K562 (cell line): ENCODE measurements around the gene TAAR8. TPM values are rescaled to one million over a fixed set of nuclear protein-coding genes. Genes with fewer than 3 reads are reported as not detected.

ENCODE experiments used
- ADNP ChIP-seq: fragments of 200-800 bp; sonication (Bioruptor generic); IDR thresholded peaks from 2 replicates; pipeline ENCODE4 v1.6.1; 2016; ENCODE audit warnings: missing genetic modification characterization, missing compliant biosample characterization
- CHD7 ChIP-seq: fragments of 200-600 bp; sonication (generic); IDR thresholded peaks from one replicate; pipeline ENCODE4 v1.6.1; 2012; ENCODE audit warnings: mild to moderate bottlenecking, low read depth, low read length, inconsistent platforms
- EGR1 ChIP-seq: fragments of 450-650 bp; conservative IDR thresholded peaks from 2 replicates; pipeline ENCODE4 v1.6.1; 2017; ENCODE audit warnings: mild to moderate bottlenecking
- FOSL1 ChIP-seq: fragments of 200-800 bp; sonication (Bioruptor generic); conservative IDR thresholded peaks from 2 replicates; pipeline ENCODE4 v1.6.1; 2016; ENCODE audit warnings: missing genetic modification characterization, missing compliant biosample characterization
- GABPB2 ChIP-seq: fragments of 250-450 bp; sonication (Bioruptor Pico); conservative IDR thresholded peaks from 2 replicates; pipeline ENCODE4 v1.5.1; 2021; ENCODE audit warnings: mild to moderate bottlenecking
- ILF3 ChIP-seq: fragments of 450-650 bp; IDR thresholded peaks from 2 replicates; pipeline ENCODE4 v1.6.1; 2018; ENCODE audit warnings: antibody characterized with exemption, mild to moderate bottlenecking, moderate library complexity, borderline replicate concordance
- KAT2B ChIP-seq: IDR thresholded peaks from one replicate; pipeline ENCODE4 v1.6.1; 2012; ENCODE audit warnings: low read depth, mild to moderate bottlenecking, control low read depth, inconsistent platforms, low read length, moderate library complexity
- KLF16 ChIP-seq: IDR thresholded peaks from 2 replicates; pipeline ENCODE4 v1.6.1; 2016; ENCODE audit warnings: antibody characterized with exemption
- MAFG ChIP-seq: fragments of 450-650 bp; conservative IDR thresholded peaks from 2 replicates; pipeline ENCODE4 v1.6.1; 2016; ENCODE audit warnings: missing genetic modification characterization, missing compliant biosample characterization
- SPI1 ChIP-seq: IDR thresholded peaks from 2 replicates; pipeline ENCODE4 v1.6.1; 2011; ENCODE audit warnings: low read depth, low read length, control low read depth, borderline replicate concordance
- STAT6 ChIP-seq: sonication (generic); formaldehyde crosslinking; IDR thresholded peaks from 2 replicates; pipeline ENCODE4 v1.8.1; 2023; ENCODE audit warnings: mild to moderate bottlenecking, missing genetic modification reagents
- polyA plus RNA-seq, 8 experiments: library from polyadenylated mRNA; depleted of rRNA in 4 of 8; stranded (reverse) in 5 of 8; unstranded in 3 of 8; fragments of >200 nt; fragmentation: Nextera tagmentation in 2 of 8; fragmentation: Illumina TruSeq in 1 of 8; extraction: Ambion mirVana in 2 of 8; extraction: Trizol in 1 of 8; gene quantifications; 2 replicates each; pipeline versions ENCODE4 v1.2.1 to v1.2.3, GENCODE V29; 2011 to 2014; ENCODE audit warnings: inconsistent platforms in 1 of 8, missing spikeins in 1 of 8
- total RNA-seq, 7 experiments: library from RNA; depleted of rRNA in 6 of 7; stranded (reverse); fragments of >200 nt in 6 of 7; fragmentation: Illumina TruSeq in 2 of 7; extraction: Trizol in 2 of 7; gene quantifications; 2 replicates each; pipeline versions ENCODE4 v1.2.1 to v1.2.3, GENCODE V29; 2011 to 2021; ENCODE audit warnings: low replicate concordance in 1 of 7
- TF ChIP-seq, protein P1 (sequence below): fragments of 450-650 bp; IDR thresholded peaks from 2 replicates; pipeline ENCODE4 v1.7.1; 2018; ENCODE audit warnings: mild to moderate bottlenecking, low read depth; ENCODE audit not compliant: partially characterized antibody

The TAAR8 gene
- total and polyA plus RNA-seq, 9 of the 15 experiments (the other 6 are each of a cell fraction or from before 2014, with no cell fraction given): not detected

- no peak for TF ChIP-seq CHD7
- TF ChIP-seq MAFG (tag): no peak
- no peak for TF ChIP-seq EGR1
- no peak for TF ChIP-seq KAT2B
- TF ChIP-seq SPI1: no peak
- TF ChIP-seq ILF3: no peak
- TF ChIP-seq KLF16: no peak
- TF ChIP-seq, protein P1, sequence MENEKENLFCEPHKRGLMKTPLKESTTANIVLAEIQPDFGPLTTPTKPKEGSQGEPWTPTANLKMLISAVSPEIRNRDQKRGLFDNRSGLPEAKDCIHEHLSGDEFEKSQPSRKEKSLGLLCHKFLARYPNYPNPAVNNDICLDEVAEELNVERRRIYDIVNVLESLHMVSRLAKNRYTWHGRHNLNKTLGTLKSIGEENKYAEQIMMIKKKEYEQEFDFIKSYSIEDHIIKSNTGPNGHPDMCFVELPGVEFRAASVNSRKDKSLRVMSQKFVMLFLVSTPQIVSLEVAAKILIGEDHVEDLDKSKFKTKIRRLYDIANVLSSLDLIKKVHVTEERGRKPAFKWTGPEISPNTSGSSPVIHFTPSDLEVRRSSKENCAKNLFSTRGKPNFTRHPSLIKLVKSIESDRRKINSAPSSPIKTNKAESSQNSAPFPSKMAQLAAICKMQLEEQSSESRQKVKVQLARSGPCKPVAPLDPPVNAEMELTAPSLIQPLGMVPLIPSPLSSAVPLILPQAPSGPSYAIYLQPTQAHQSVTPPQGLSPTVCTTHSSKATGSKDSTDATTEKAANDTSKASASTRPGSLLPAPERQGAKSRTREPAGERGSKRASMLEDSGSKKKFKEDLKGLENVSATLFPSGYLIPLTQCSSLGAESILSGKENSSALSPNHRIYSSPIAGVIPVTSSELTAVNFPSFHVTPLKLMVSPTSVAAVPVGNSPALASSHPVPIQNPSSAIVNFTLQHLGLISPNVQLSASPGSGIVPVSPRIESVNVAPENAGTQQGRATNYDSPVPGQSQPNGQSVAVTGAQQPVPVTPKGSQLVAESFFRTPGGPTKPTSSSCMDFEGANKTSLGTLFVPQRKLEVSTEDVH: no peak
- TF ChIP-seq GABPB2 (CRISPR knock-in tag): no peak
- no peak for TF ChIP-seq ADNP
- TF ChIP-seq STAT6 (CRISPR knock-in tag): no peak
- no peak for TF ChIP-seq FOSL1 (tag)
Measured at GRCh38 chr6:132505158-132505557, 47.3 kb upstream of the TAAR8 start (continued).
